Measurements from ENCODE around the gene UGT1A9.

DNA sequence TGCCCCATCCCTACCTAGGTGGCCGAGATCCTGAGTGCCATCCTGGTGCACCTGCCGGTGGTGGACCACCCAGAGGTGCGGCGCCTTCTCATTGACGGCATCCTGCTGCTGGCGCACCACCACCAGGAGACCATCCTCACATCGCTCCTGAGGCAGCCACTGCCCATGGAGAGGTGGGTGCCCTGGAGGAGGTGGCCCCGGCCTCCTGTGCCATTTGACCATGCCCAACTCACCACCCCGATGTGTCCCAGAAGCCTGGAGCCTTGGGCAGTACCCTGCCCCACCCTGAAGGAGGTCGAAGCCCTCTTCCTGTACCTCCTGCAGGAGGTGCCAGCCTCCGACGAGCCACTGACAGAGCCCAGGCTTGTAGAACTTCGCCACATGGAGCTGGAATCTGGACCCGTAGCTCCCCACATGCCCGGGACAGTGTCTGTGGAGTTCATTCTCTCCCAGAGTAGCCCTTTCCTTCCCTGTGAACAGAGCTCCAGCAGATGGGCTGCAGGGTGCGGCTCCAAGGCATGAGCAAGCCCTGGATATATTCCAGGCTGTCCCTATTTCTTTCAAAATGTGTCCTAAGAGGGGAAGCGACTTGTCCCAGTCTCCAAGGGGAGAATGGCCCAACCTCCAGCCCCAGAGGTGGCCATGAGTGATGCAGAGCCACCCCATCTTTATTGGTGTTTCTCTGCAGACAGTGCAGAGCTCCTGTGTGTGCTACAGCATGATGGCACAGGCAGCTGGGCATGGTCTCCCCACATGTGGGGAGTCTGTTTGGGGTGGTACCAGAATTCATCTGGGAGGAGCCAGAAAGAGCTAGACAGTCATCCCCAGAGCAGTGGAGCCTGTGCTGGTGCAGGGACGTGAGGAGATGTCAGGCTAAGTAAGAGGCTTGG lies 148.4 kb downstream of the UGT1A9 start:
- TF ChIP-seq, protein P1, sequence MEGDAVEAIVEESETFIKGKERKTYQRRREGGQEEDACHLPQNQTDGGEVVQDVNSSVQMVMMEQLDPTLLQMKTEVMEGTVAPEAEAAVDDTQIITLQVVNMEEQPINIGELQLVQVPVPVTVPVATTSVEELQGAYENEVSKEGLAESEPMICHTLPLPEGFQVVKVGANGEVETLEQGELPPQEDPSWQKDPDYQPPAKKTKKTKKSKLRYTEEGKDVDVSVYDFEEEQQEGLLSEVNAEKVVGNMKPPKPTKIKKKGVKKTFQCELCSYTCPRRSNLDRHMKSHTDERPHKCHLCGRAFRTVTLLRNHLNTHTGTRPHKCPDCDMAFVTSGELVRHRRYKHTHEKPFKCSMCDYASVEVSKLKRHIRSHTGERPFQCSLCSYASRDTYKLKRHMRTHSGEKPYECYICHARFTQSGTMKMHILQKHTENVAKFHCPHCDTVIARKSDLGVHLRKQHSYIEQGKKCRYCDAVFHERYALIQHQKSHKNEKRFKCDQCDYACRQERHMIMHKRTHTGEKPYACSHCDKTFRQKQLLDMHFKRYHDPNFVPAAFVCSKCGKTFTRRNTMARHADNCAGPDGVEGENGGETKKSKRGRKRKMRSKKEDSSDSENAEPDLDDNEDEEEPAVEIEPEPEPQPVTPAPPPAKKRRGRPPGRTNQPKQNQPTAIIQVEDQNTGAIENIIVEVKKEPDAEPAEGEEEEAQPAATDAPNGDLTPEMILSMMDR (conservative IDR thresholded peaks at IDR 0.05 in 1 of 2, IDR thresholded peaks at IDR 0.05 in 1 of 2; ENCODE audit: extremely low read depth in 1 of 2, insufficient read depth in 1 of 2, low read depth in 1 of 2, low read length in 2 of 2): no peak
- no peak for TF ChIP-seq EZH2 (IDR thresholded peaks at IDR 0.05; ENCODE audit: borderline replicate concordance, low read length)

All from mammary epithelial cell (primary cell).